NCI-H1930 (cell line): ENCODE results near the gene ERP44.

Experiments
- DNase-seq, 2 experiments: peaks; one replicate each; lab custom pipeline; 2025; lab: John Stamatoyannopoulos, UW

ERP44 gene

DNA sequence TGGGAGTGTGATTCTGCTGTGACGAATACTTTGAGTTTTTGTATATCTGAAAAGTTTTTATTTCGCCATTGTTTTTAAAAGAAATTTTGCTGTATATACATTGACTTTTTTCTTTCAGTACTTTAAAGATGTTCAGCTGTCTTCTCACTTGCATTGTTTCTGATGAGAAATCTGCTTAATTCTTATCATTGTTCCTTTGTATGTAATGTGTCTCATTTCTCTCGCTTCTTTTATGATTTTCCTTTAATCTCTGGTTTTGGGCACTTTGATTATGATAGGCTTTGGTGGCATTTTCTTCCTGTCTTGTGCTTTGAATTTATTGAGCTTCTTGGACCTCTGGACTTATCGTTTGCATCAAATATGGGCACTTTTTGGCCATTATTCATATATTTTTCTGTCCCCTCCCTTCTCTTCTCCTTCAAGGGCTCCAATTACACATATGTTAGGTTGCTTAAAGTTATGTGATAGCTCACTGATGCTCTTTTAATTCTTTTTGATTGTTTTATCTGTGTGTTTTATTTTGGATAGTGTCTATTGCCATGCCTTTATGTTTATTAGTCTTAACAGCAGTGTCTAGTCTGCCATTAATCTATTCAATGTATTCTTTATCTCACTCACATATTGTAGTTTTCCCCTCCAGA is 161.7 kb downstream of the ERP44 start:
- DNase-seq, result no peak

DNA sequence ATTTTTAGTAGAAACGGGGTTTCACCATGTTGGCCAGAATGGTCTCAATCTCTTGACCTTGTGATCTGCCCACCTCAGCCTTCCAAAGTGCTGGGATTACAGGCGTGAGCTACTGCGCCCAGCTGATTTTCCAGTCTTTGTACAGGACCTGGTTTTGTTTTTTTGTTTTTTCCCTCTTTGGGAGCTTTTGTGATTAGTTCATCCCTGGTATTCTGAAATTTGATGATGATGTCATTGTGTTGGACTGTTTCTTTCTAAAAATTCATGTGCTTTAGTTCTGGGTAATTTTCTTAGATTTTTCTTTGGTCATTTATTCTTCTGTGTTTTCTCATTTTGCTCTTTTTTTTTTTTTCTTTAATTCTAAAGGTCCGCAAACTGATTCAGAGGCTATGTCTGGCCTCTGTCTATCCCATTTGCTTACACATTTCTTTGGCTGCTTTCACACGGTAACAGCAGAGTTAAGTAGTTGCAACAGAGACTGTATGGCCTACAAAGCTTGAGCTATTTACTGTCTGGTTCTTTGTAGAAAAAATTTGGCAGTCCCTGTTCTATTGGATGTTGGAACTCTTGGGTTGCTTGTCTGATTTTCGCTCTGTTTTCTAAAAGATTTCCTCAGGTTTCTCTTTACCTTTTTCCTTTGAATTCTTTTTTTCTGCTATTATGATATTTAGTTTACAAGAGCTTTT is 167.5 kb downstream of the ERP44 start:
- no peak for DNase-seq

DNA sequence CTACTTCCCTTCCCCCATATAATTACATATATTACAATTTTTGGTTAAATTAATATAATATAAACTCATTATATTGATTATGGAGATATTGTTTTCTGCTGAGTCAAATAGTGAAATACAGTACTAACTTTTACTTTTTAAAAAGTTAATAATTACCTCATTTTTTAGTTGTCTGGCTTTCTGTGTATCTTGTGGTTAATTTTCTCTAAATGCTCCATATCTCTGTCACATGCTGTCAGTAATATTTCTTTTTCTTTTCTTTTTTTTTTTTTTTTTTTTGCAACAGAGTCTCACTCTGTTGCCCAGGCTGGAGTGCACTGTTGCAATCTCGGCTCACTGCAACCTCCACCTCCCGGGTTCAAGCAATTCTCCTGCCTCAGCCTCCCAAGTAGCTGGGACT is 169.1 kb downstream of the ERP44 start:
- no peak for DNase-seq
